ENCODE results near the gene CD244. TPM values are rescaled to one million over a fixed set of nuclear protein-coding genes. Genes with fewer than 3 reads are reported as not detected.
"Not testable (repeated sequence)": the region's sequence is repeated elsewhere in the genome, so short reads cannot be mapped to it uniquely, and the experiment has no call there.

Gene CD244
- total RNA-seq, 4 donors from 2014 or later = 0.15 to 0.47 (median 0.27) TPM; not detected in 1

DNA sequence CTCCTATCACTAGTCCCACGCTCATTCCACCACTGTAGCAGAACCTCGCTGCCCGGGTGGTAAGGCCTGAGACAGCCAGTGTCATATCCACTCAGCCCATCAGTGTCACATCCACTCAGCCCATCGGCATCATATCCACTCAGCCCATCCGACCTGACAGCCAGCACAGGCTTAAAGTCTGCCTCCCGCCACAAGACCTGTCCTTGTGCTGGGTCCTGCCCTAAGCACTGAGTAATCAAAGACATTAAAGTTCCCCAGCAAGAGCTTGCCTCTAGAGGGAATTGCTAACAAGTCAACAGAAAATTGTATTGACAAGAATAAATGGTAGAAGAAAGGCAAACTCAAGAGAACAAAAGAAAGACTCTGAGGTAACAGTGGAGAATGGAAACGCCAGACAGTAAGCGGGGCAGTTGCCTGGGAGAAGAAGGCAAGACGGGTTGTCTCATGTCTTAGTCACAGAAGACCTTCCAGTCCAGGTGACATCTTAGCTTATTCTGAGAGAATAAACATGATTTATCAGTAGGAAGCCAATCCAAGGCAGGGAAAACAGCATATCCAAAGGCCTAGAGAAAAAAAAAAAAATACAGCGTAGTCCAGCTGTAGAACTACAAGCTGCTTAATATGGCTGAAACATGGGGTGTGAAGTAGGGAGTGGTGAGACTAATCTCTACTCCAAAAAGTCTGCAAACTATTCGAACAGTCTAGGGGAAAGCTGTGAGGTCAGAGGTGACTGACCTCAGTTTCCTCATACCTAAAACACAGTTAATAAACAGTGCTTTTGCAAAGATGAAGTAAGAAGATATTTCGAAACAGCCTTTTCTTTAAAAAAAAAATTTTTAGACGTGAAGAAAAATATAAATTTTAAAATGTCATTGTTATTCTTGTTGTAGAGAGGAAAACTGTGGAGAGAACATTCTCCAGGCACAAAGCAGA is 21.2 kb upstream of the CD244 start:
- Histone ChIP-seq H3K27me3 (no peaks in the 10 kb centered on the region), H3K4me1 (no peaks in the 10 kb centered on the region), H3K4me3 (no peak overlapping the region), H3K9me3 (no peaks in the 10 kb centered on the region), H3K27ac (no peak overlapping the region), H3K36me3 (no peaks in the 10 kb centered on the region)
- 76 to 82% methylated on average over 9 to 11 of the region's 13 CpGs for WGBS, 2 donors (ENCODE audit: low coverage in 1 of 2)
- TF ChIP-seq POLR2AphosphoS5 (IDR thresholded peaks at IDR 0.05) (no peak), EP300 (IDR thresholded peaks at IDR 0.05) (no peak), POLR2A (IDR thresholded peaks at IDR 0.05) (no peak)
- TF ChIP-seq, protein P1, sequence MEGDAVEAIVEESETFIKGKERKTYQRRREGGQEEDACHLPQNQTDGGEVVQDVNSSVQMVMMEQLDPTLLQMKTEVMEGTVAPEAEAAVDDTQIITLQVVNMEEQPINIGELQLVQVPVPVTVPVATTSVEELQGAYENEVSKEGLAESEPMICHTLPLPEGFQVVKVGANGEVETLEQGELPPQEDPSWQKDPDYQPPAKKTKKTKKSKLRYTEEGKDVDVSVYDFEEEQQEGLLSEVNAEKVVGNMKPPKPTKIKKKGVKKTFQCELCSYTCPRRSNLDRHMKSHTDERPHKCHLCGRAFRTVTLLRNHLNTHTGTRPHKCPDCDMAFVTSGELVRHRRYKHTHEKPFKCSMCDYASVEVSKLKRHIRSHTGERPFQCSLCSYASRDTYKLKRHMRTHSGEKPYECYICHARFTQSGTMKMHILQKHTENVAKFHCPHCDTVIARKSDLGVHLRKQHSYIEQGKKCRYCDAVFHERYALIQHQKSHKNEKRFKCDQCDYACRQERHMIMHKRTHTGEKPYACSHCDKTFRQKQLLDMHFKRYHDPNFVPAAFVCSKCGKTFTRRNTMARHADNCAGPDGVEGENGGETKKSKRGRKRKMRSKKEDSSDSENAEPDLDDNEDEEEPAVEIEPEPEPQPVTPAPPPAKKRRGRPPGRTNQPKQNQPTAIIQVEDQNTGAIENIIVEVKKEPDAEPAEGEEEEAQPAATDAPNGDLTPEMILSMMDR (IDR thresholded peaks at IDR 0.05) = no peak
- no peak for ATAC-seq

DNA sequence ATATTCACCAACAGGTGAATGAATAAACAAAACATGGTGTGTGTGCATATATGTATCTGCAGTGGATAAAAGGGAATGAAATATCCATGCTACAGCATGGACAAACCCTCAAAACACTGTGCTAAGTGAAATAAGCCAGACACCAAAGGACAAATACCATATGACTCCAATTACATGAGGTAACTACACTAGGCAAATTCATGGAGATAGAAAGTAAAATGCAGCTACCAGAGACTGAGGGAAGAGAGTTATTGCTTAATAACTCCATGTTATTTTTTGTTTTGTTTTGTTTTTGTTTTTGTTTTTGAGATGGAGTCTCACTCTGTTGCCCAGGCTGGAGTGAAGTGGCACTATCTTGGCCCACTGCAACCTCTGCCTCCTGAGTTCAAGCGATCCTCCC is 19.9 kb upstream of the CD244 start:
- H3K36me3 ChIP-seq = no peaks in the 10 kb centered on the region
- TF ChIP-seq POLR2A (IDR thresholded peaks at IDR 0.05) = no peak
- TF ChIP-seq, protein P1 (IDR thresholded peaks at IDR 0.05) = no peak
- no peak for TF ChIP-seq EP300 (IDR thresholded peaks at IDR 0.05)
- no peak for TF ChIP-seq POLR2AphosphoS5 (IDR thresholded peaks at IDR 0.05)
- H3K9me3 ChIP-seq = no peaks in the 10 kb centered on the region
- no peak for ATAC-seq
- H3K27me3 ChIP-seq = no peaks in the 10 kb centered on the region
- 57 to 100% methylated on average over 1 of the region's 1 CpG for WGBS, 2 donors (ENCODE audit: low coverage in 1 of 2)
- H3K4me3 ChIP-seq = no peak overlapping the region
- H3K4me1 ChIP-seq = no peaks in the 10 kb centered on the region
- H3K27ac ChIP-seq = no peak overlapping the region

DNA sequence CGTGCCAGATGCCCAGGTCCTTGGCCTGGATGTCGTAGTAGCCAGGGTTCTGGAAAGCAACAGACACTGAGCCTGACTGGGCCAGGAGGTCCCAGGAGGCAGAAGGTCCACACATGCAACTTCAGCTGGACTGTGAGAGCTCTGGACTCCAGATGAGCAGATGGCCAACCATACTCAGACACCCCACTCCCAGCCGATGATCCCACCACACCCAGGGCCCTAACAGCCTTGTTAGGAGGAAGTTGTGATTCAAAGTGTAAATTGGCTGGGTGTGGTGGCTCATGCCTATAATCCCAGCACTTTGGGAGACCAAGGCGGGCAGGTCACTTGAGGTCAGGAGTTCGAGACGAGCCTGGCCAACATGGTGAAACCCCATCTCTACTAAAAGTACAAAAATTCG is 18.6 kb upstream of the CD244 start:
- not testable (repeated sequence) for H3K27me3 ChIP-seq, H3K36me3 ChIP-seq, H3K9me3 ChIP-seq, ATAC-seq, H3K4me1 ChIP-seq, H3K4me3 ChIP-seq, H3K27ac ChIP-seq
- WGBS, 2 donors (ENCODE audit: low coverage in 1 of 2) = 89% methylated on average over 4 of the region's 7 CpGs; no CpG with 5 or more reads in 1 of the 2 donors

DNA sequence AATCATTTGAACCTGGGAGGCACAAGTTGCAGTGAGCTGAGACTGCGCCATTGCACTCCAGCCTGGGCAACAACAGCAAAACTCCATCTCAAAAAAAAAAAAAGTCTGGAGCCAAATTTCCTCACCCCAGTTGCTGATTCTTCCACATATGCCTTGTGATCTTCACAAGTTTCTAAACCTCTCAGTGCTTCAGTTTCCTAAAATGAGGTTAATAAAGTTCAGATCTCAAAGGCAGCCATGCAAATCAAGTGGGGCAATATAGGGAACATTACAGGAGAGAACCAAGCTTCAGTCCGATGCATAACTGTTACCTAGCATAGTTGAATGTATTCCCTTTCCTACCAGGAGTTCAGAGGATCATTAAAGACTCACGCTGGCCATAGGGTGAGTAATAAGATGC is 17.5 kb upstream of the CD244 start:
- ATAC-seq = no peak
- TF ChIP-seq EP300 (IDR thresholded peaks at IDR 0.05) (no peak), POLR2A (IDR thresholded peaks at IDR 0.05) (no peak), POLR2AphosphoS5 (IDR thresholded peaks at IDR 0.05) (no peak)
- TF ChIP-seq, protein P1 (IDR thresholded peaks at IDR 0.05) = no peak

DNA sequence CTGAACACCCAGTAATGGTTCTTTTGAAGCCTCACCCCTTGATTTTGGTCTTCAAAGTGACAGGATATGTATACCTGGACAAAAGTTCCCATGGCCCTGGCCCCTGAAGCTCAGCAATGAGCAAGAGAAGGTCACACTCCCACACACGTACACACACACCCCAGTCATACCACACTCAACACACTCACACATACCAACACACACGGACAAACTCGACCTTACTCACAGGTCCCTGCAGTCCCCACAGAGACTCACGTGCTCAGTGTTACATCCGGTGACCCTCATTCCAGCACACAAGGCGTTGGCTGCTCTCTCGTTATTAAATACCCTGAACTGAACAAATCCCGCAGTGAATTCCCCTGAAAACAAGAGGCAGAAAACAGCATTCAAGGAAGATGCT is 16.4 kb upstream of the CD244 start:
- no peaks in the 10 kb centered on the region for H3K9me3 ChIP-seq
- H3K27ac ChIP-seq = no peak overlapping the region
- no peaks in the 10 kb centered on the region for H3K27me3 ChIP-seq
- no peaks in the 10 kb centered on the region for H3K4me1 ChIP-seq
- H3K4me3 ChIP-seq = no peak overlapping the region
- ATAC-seq = no peak
- no peaks in the 10 kb centered on the region for H3K36me3 ChIP-seq
- no CpG with 5 or more reads among the region's 8 CpGs for WGBS, 2 donors (ENCODE audit: low coverage in 1 of 2)
- TF ChIP-seq POLR2AphosphoS5 (IDR thresholded peaks at IDR 0.05) (no peak), EP300 (IDR thresholded peaks at IDR 0.05) (no peak), POLR2A (IDR thresholded peaks at IDR 0.05) (no peak)
- TF ChIP-seq, protein P1 (IDR thresholded peaks at IDR 0.05) = no peak

More for the DNA sequence above, 17.5 kb upstream of the CD244 start:
- Histone ChIP-seq H3K27ac (no peak overlapping the region), H3K9me3 (no peaks in the 10 kb centered on the region), H3K36me3 (no peaks in the 10 kb centered on the region), H3K4me3 (no peak overlapping the region), H3K4me1 (no peaks in the 10 kb centered on the region), H3K27me3 (no peaks in the 10 kb centered on the region)
- WGBS, 2 donors (ENCODE audit: low coverage in 1 of 2) = 65 to 72% methylated on average over 2 of the region's 3 CpGs

Measured in gastroesophageal sphincter (tissue), 4 donors.